Mucosa of descending colon (tissue), 3 donors: ENCODE data around the gene TMPRSS4. TPM values are rescaled to one million over a fixed set of nuclear protein-coding genes. Genes with fewer than 3 reads are reported as not detected.

Experiments
- ATAC-seq: fragments of 200-7000 bp; cut with Tn5 transposase; one replicate; pipeline ENCODE4 v1.9.1; 2020; ENCODE audit warnings: mild to moderate bottlenecking, moderate library complexity
- DNase-seq, 3 donors: peaks; one replicate each; pipeline ENCODE4 v3.0.0-alpha.2; 2020
- H3K36me3 ChIP-seq: fragments of 200-600 bp; one replicate; pipeline ENCODE4 v1.8.0; 2021; ENCODE audit warnings: low read depth, mild to moderate bottlenecking
- H3K4me1 ChIP-seq: fragments of 200-600 bp; one replicate; pipeline ENCODE4 v1.8.0; 2021; ENCODE audit warnings: low read depth, mild to moderate bottlenecking
- H3K4me3 ChIP-seq: fragments of 200-600 bp; one replicate; pipeline ENCODE4 v1.8.0; 2021; ENCODE audit warnings: mild to moderate bottlenecking
- H3K9me3 ChIP-seq: fragments of 200-600 bp; one replicate; pipeline ENCODE4 v1.8.0; 2021; ENCODE audit warnings: mild to moderate bottlenecking
- CTCF ChIP-seq: fragments of 200-600 bp; IDR thresholded peaks from one replicate; pipeline ENCODE4 v1.8.0; 2022; ENCODE audit warnings: antibody characterized with exemption, mild to moderate bottlenecking
- intact Hi-C, 2 donors: fragments of 100-400 bp; cut with DNase I in 1 of 2; cut with micrococcal nuclease in 1 of 2; formaldehyde crosslinking; loops; one replicate each; pipeline versions ENCODE4 v1.11.0 to v1.11.1; 2022; cut with DNase I, micrococcal nuclease
- total RNA-seq, 3 donors: library from RNA; stranded (reverse); fragmentation: NEBNext Ultra II Directional in 2 of 3; extraction: Animal tissue kit (Norgen Biotek cat#: 25700) in 2 of 3; gene quantifications; one replicate each; pipeline versions ENCODE4 v1.2.1 to v1.2.4, GENCODE V29; 2021 to 2023
- donor health status: DM: no; HTN: no; CAD: no; lungs with moderate emphysema.
- donor health status: DM: no; HTN: no; CAD: no.
- donor health status: DM: no; HTN: yes; CAD: no.

The TMPRSS4 gene
- total RNA-seq, 3 donors from 2014 or later = 159 to 648 (median 243) TPM

DNA sequence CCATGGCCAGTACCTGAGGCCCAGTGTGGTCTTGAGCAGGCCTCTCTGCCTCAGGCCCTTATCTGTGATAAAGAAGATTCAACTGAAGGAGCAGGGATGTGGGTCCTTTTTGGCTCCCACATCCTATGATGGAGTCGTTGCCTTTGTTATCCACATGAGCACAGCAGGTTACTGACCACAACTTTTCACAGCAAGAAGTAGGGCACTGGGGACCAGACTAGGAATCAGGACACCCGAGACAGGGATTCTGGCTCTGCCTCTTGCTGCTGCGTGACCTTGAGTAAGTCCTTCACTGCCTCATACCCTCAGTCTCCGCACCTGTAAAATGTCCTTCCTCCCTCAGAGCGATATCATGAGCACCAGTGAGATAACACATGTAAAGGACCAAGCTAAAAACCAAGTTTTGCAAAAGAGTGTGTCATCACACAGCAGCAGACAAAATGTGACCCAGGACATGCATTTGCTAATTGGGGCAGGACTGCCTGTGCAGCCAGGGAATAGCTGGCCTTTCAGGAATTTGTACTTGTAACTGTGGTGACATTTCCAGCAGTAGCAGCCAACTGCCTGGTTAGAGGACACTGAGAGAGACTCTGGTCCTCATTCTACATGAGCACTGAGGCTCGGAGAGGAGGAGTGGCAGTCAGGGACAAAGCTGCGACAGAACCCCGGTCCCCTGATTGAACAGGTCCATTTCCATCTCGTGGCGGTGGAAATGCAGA, 23.1 kb downstream of the TMPRSS4 start:
- TF ChIP-seq CTCF = no peak
- H3K36me3 ChIP-seq = peaks cover 5% of the 10 kb centered on the region
- no peak for DNase-seq
- no peak overlapping the region for H3K4me3 ChIP-seq
- intact Hi-C loops = no loop called here
- ATAC-seq = no peak
- no peaks in the 10 kb centered on the region for H3K4me1 ChIP-seq
- H3K9me3 ChIP-seq = no peaks in the 10 kb centered on the region

GRCh38 chr11:118100691-118101232, 23.9 kb downstream of the TMPRSS4 start:
- H3K4me3 ChIP-seq = no peak overlapping the region
- intact Hi-C loops = no loop called here
- DNase-seq (no peak), ATAC-seq (no peak)
- H3K4me1 ChIP-seq = no peaks in the 10 kb centered on the region
- H3K9me3 ChIP-seq = no peaks in the 10 kb centered on the region
- H3K36me3 ChIP-seq = peaks cover 4% of the 10 kb centered on the region
- no peak for TF ChIP-seq CTCF

DNA sequence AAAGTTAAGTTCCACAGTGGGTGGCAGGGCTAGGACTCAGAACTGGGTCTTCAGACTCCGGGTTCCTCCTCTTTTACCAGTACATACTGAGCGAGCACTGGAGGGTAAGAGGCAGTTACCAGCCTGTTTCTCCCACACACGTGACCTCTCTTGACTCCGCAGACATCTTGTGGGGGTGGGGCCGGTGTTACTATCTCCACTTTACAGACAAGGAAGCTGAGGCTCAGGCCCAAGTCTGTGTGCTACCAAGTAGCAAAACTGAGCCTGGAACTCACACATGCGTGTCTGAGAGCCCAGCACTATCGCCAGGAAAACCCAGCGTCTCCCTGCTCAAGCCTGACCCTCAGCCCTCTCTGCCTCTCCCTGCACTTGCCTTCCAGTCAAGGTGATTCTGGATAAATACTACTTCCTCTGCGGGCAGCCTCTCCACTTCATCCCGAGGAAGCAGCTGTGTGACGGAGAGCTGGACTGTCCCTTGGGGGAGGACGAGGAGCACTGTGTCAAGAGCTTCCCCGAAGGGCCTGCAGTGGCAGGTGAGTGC, 25.9 kb downstream of the TMPRSS4 start:
- H3K9me3 ChIP-seq = no peaks in the 10 kb centered on the region
- TF ChIP-seq CTCF = no peak
- no peak for DNase-seq
- H3K4me1 ChIP-seq = no peaks in the 10 kb centered on the region
- H3K4me3 ChIP-seq = no peak overlapping the region
- intact Hi-C loops = no loop called here
- H3K36me3 ChIP-seq = no peaks in the 10 kb centered on the region
- ATAC-seq = no peak

DNA sequence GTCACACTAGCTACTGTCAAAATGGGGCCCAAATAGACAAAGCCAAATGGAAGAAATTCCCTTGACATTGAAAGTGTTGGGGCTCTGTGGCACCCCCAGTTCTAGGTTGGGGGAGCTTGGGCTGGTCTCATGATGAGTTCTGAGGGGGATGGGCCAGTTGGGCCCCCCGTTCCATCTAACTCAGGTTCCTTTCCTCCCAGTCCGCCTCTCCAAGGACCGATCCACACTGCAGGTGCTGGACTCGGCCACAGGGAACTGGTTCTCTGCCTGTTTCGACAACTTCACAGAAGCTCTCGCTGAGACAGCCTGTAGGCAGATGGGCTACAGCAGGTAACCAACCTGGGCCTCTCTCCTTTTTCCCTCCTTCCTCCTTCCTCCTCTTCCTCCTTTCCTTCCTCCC, 27.6 kb downstream of the TMPRSS4 start:
- Histone ChIP-seq H3K36me3 (no peaks in the 10 kb centered on the region), H3K9me3 (no peaks in the 10 kb centered on the region), H3K4me1 (no peaks in the 10 kb centered on the region), H3K4me3 (no peak overlapping the region)
- DNase-seq (no peak), ATAC-seq (no peak)
- TF ChIP-seq CTCF = no peak
- intact Hi-C loops = no loop called here

DNA sequence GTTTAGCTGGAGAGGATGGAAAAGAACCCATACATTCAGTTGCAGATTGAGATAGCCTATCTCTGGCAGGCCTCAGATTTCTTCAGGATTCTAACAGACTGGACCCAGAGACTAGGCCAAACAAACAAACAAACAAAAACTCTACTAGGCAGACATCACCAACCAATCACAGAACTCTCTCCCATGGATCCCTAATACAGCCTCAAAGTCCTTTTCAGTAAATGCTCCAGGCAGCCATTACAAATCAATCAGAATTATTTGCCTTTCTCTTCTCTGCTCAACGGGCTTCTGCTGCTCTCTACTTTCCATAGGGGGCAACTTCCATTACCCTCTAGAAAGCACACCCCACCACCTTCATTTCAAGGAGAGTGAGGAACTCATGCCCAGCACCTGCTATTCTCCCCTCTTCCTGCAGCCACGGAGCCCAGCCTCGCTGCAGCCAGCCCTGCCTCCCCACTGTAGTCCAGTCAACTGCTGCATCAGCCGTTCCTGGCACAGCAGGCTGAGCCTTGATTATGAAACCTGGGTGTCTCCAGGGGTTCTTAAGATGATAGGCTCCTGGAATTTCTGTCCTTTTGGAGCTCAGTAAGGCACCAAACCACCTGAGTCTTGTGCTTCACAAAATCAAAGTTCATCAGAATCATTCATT, 28.9 kb downstream of the TMPRSS4 start:
- DNase-seq = no peak
- no peak for TF ChIP-seq CTCF
- Histone ChIP-seq H3K36me3 (no peaks in the 10 kb centered on the region), H3K9me3 (no peaks in the 10 kb centered on the region), H3K4me1 (no peaks in the 10 kb centered on the region), H3K4me3 (no peak overlapping the region)
- intact Hi-C loops = no loop called here
- ATAC-seq = no peak
